Liver (tissue), 3 donors: Measurements from ENCODE around the gene SIMC1.
"Not testable (repeated sequence)": the region's sequence is repeated elsewhere in the genome, so short reads cannot be mapped to it uniquely, and the experiment has no call there.

Experiments used
- CTCF ChIP-seq: fragments of 150-350 bp; IDR thresholded peaks from 2 replicates; pipeline ENCODE4 v1.5.1; 2017; ENCODE audit warnings: improper control_type of control experiment, low read depth, low read length; ENCODE audit not compliant: missing input control
- FOXA1 ChIP-seq: IDR thresholded peaks from 2 replicates; pipeline ENCODE4 v1.6.1; 2016; ENCODE audit warnings: antibody characterized with exemption
- HNF4G ChIP-seq: IDR thresholded peaks from 2 replicates; pipeline ENCODE4 v1.6.1; 2016; ENCODE audit warnings: antibody characterized with exemption
- JUND ChIP-seq, 2 donors: IDR thresholded peaks; 2 replicates each; pipeline ENCODE4 v1.6.1; 2016; ENCODE audit warnings: antibody characterized with exemption in 2 of 2
- RAD21 ChIP-seq, 2 donors: IDR thresholded peaks; 2 replicates each; pipeline ENCODE4 v1.6.1; 2016; ENCODE audit warnings: antibody characterized with exemption in 2 of 2, mild to moderate bottlenecking in 2 of 2
- RXRA ChIP-seq, 2 donors: IDR thresholded peaks; 2 replicates each; pipeline ENCODE4 v1.6.1; 2017 to 2018; ENCODE audit warnings: antibody characterized with exemption in 2 of 2, mild to moderate bottlenecking in 1 of 2
- SP1 ChIP-seq: IDR thresholded peaks from 2 replicates; pipeline ENCODE4 v1.6.1; 2018; ENCODE audit warnings: antibody characterized with exemption, mild to moderate bottlenecking
- TAF1 ChIP-seq: conservative IDR thresholded peaks from 2 replicates; pipeline ENCODE4 v1.6.1; 2016; ENCODE audit warnings: antibody characterized with exemption, mild to moderate bottlenecking
- YY1 ChIP-seq: IDR thresholded peaks from 2 replicates; pipeline ENCODE4 v1.6.1; 2016; ENCODE audit warnings: antibody characterized with exemption, mild to moderate bottlenecking
- TF ChIP-seq, protein P1 (sequence below): IDR thresholded peaks from 2 replicates; pipeline ENCODE4 v1.6.1; 2016; ENCODE audit warnings: antibody characterized with exemption
- TF ChIP-seq, protein P2 (sequence below): IDR thresholded peaks from 2 replicates; pipeline ENCODE4 v1.6.1; 2016; ENCODE audit warnings: antibody characterized with exemption, mild to moderate bottlenecking
- TF ChIP-seq, protein P3 (sequence below): IDR thresholded peaks from 2 replicates; pipeline ENCODE4 v1.6.1; 2016; ENCODE audit warnings: antibody characterized with exemption
- TF ChIP-seq, protein P4 (sequence below): IDR thresholded peaks from 2 replicates; pipeline ENCODE4 v1.6.1; 2016; ENCODE audit warnings: antibody characterized with exemption
- donor health status: healthy.
- donor health status: healthy.

DNA sequence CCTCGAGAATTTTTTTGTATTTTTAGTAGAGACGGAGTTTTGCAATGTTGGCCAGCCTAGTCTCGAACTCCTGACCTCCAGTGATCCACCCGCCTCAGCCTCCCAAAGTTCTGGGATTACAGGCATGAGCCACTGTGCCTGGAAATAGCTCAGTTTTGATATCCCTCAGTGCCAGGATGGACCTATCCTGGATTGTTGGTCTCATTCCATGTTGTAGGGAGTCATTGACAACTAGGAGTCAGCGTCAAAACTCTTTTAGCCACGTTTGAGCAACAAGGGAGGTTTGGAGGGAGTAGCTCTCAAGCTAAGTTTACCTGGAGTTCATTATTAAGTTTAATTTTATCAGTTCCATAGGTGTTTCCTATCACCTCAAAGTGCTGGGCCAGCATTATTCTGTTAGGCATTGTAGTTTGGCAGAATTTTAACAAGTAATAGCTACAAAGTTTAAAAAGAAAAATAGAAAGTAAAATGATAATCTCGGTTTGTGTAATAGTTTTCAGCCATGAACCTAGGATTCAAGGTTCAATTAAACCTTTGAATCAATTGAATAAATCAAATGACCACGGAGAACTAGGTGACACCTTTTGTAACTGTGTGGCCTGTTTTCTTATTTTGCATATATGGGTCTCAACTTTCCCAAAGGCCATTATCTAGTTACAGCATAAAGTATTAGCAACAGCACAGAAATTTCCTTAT lies 15.3 kb downstream of the SIMC1 start:
- TF ChIP-seq CTCF; RAD21 (IDR thresholded peaks at IDR 0.05); YY1; SP1; RXRA (IDR thresholded peaks at IDR 0.05); TAF1; FOXA1; HNF4G; JUND (IDR thresholded peaks at IDR 0.05): not testable (repeated sequence)
- TF ChIP-seq, protein P1, sequence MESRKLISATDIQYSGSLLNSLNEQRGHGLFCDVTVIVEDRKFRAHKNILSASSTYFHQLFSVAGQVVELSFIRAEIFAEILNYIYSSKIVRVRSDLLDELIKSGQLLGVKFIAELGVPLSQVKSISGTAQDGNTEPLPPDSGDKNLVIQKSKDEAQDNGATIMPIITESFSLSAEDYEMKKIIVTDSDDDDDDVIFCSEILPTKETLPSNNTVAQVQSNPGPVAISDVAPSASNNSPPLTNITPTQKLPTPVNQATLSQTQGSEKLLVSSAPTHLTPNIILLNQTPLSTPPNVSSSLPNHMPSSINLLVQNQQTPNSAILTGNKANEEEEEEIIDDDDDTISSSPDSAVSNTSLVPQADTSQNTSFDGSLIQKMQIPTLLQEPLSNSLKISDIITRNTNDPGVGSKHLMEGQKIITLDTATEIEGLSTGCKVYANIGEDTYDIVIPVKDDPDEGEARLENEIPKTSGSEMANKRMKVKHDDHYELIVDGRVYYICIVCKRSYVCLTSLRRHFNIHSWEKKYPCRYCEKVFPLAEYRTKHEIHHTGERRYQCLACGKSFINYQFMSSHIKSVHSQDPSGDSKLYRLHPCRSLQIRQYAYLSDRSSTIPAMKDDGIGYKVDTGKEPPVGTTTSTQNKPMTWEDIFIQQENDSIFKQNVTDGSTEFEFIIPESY = not testable (repeated sequence)
- TF ChIP-seq, protein P2, sequence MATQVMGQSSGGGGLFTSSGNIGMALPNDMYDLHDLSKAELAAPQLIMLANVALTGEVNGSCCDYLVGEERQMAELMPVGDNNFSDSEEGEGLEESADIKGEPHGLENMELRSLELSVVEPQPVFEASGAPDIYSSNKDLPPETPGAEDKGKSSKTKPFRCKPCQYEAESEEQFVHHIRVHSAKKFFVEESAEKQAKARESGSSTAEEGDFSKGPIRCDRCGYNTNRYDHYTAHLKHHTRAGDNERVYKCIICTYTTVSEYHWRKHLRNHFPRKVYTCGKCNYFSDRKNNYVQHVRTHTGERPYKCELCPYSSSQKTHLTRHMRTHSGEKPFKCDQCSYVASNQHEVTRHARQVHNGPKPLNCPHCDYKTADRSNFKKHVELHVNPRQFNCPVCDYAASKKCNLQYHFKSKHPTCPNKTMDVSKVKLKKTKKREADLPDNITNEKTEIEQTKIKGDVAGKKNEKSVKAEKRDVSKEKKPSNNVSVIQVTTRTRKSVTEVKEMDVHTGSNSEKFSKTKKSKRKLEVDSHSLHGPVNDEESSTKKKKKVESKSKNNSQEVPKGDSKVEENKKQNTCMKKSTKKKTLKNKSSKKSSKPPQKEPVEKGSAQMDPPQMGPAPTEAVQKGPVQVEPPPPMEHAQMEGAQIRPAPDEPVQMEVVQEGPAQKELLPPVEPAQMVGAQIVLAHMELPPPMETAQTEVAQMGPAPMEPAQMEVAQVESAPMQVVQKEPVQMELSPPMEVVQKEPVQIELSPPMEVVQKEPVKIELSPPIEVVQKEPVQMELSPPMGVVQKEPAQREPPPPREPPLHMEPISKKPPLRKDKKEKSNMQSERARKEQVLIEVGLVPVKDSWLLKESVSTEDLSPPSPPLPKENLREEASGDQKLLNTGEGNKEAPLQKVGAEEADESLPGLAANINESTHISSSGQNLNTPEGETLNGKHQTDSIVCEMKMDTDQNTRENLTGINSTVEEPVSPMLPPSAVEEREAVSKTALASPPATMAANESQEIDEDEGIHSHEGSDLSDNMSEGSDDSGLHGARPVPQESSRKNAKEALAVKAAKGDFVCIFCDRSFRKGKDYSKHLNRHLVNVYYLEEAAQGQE = not testable (repeated sequence)
- TF ChIP-seq, protein P3, sequence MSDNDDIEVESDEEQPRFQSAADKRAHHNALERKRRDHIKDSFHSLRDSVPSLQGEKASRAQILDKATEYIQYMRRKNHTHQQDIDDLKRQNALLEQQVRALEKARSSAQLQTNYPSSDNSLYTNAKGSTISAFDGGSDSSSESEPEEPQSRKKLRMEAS = not testable (repeated sequence)
- TF ChIP-seq, protein P4, sequence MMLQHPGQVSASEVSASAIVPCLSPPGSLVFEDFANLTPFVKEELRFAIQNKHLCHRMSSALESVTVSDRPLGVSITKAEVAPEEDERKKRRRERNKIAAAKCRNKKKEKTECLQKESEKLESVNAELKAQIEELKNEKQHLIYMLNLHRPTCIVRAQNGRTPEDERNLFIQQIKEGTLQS = not testable (repeated sequence)
